Endodermal cell (in vitro differentiated cells): ENCODE data around the gene GPR68. TPM values are rescaled to one million over a fixed set of nuclear protein-coding genes. Genes with fewer than 3 reads are reported as not detected.

Source experiments
- DNase-seq: peaks from one replicate; pipeline ENCODE4 v3.0.0-alpha.2; 2017
- H3K27ac ChIP-seq: 2 replicates; pipeline ENCODE4 v1.5.1; 2013; ENCODE audit warnings: mild to moderate bottlenecking, low read depth, low read length, moderate library complexity
- H3K27me3 ChIP-seq: 2 replicates; pipeline ENCODE4 v1.6.1; 2013; ENCODE audit warnings: mild to moderate bottlenecking, low read length, moderate library complexity; ENCODE audit not compliant: insufficient read depth, control insufficient read depth, poor library complexity, severe bottlenecking
- H3K36me3 ChIP-seq: 2 replicates; pipeline ENCODE4 v1.7.0; 2013; ENCODE audit warnings: mild to moderate bottlenecking, low read length, moderate library complexity; ENCODE audit not compliant: control insufficient read depth, insufficient read depth
- H3K4me1 ChIP-seq: one replicate; pipeline ENCODE4 v1.7.0; 2013; ENCODE audit warnings: low read length; ENCODE audit not compliant: control insufficient read depth, insufficient read depth
- H3K4me3 ChIP-seq: 2 replicates; pipeline ENCODE4 v1.5.1; 2013; ENCODE audit warnings: mild to moderate bottlenecking, low read length, moderate library complexity
- H3K9ac ChIP-seq: 2 replicates; pipeline ENCODE4 v1.6.1; 2013; ENCODE audit warnings: mild to moderate bottlenecking, low read length, moderate library complexity; ENCODE audit not compliant: poor library complexity, severe bottlenecking; ENCODE audit errors: extremely low read depth
- H3K9me3 ChIP-seq: 2 replicates; pipeline ENCODE4 v1.6.1; 2013; ENCODE audit warnings: mild to moderate bottlenecking, low read length, moderate library complexity; ENCODE audit not compliant: control insufficient read depth
- H3K27ac Mint-ChIP-seq: 2 replicates; pipeline ENCODE4 v1.8.0; 2020; ENCODE audit warnings: mixed read lengths
- H3K27me3 Mint-ChIP-seq: 2 replicates; pipeline ENCODE4 v1.8.0; 2021; ENCODE audit warnings: mild to moderate bottlenecking, mixed read lengths; ENCODE audit not compliant: insufficient read depth
- H3K36me3 Mint-ChIP-seq: 2 replicates; pipeline ENCODE4 v1.8.0; 2020; ENCODE audit warnings: low read depth, mixed read lengths
- H3K4me1 Mint-ChIP-seq: 2 replicates; pipeline ENCODE4 v1.8.0; 2020; ENCODE audit warnings: mixed read lengths
- H3K4me3 Mint-ChIP-seq: 2 replicates; pipeline ENCODE4 v1.8.0; 2020; ENCODE audit warnings: mild to moderate bottlenecking, moderate library complexity, mixed read lengths
- H3K9me3 Mint-ChIP-seq: 2 replicates; pipeline ENCODE4 v1.8.0; 2020; ENCODE audit warnings: mild to moderate bottlenecking, mixed read lengths
- CTCF ChIP-seq: fragments of 200-600 bp; sonication (generic); conservative IDR thresholded peaks from 2 replicates; pipeline ENCODE4 v1.5.0; 2021; ENCODE audit warnings: antibody characterized with exemption, mild to moderate bottlenecking
- WGBS, 2 experiments: methylation state at CpG; one replicate each; pipeline versions ENCODE4 v1.1.5 to v1.1.7; 2013; ENCODE audit warnings: missing lambda C conversion rate in 2 of 2, mixed read lengths in 1 of 2; ENCODE audit not compliant: insufficient coverage in 1 of 2, insufficient read length in 1 of 2; 5-methylcytosine and 5-hydroxymethylcytosine counted together
- total RNA-seq, 2 donors: library from RNA; stranded (reverse); fragmentation: NEBNext Ultra II Directional in 1 of 2; extraction: Animal tissue kit (Norgen Biotek cat#: 25700) in 1 of 2; gene quantifications; 2 replicates in 1 of 2; 3 replicates in 1 of 2; pipeline ENCODE4 v1.2.1, GENCODE V29; 2021

Gene GPR68
- total RNA-seq, 2 donors from 2014 or later: 0.38 to 0.44 TPM

- Mint-ChIP-seq H3K9me3 (no peaks in the 10 kb centered on the region), H3K4me3 (no peak overlapping the region), H3K27ac (peak overlapping the region; percentile 35), H3K27me3 (no peaks in the 10 kb centered on the region), H3K36me3 (peaks cover 50% of the 10 kb centered on the region), H3K4me1 (peaks cover 5% of the 10 kb centered on the region)
- H3K4me3 ChIP-seq: no peak overlapping the region
- no peak overlapping the region for H3K9ac ChIP-seq
- no peak overlapping the region for H3K27ac ChIP-seq
- no peak for DNase-seq
- peaks cover 54% of the 10 kb centered on the region for H3K36me3 ChIP-seq
- H3K27me3 ChIP-seq: no peaks in the 10 kb centered on the region
- no peak for TF ChIP-seq CTCF
- no peaks in the 10 kb centered on the region for H3K9me3 ChIP-seq
- 89 to 96% methylated on average over 6 to 14 of the region's 14 CpGs for WGBS, 2 experiments
- H3K4me1 ChIP-seq: no peaks in the 10 kb centered on the region
These were observed 38.6 kb upstream of the GPR68 start for GRCh38 chr14:91282954-91283645.

- 94 to 95% methylated on average over 5 to 9 of the region's 9 CpGs for WGBS, 2 experiments
- no peak for DNase-seq
- Mint-ChIP-seq H3K27ac (no peak overlapping the region), H3K9me3 (no peaks in the 10 kb centered on the region), H3K4me1 (no peaks in the 10 kb centered on the region), H3K27me3 (no peaks in the 10 kb centered on the region), H3K4me3 (no peak overlapping the region), H3K36me3 (peaks cover 62% of the 10 kb centered on the region)
- H3K27me3 ChIP-seq: no peaks in the 10 kb centered on the region
- H3K4me3 ChIP-seq: no peak overlapping the region
- no peak overlapping the region for H3K9ac ChIP-seq
- no peaks in the 10 kb centered on the region for H3K9me3 ChIP-seq
- H3K4me1 ChIP-seq: no peaks in the 10 kb centered on the region
- TF ChIP-seq CTCF: no peak
- H3K27ac ChIP-seq: no peak overlapping the region
- peaks cover 64% of the 10 kb centered on the region for H3K36me3 ChIP-seq
These were observed 36.8 kb upstream of the GPR68 start for GRCh38 chr14:91281346-91281745.

- peaks cover 65% of the 10 kb centered on the region for H3K36me3 Mint-ChIP-seq
- WGBS, 2 experiments: 94 to 100% methylated on average over 3 to 5 of the region's 5 CpGs
- no peaks in the 10 kb centered on the region for H3K9me3 Mint-ChIP-seq
- Histone ChIP-seq H3K27me3 (no peaks in the 10 kb centered on the region), H3K27ac (no peak overlapping the region), H3K4me3 (no peak overlapping the region), H3K36me3 (peaks cover 59% of the 10 kb centered on the region), H3K9ac (no peak overlapping the region), H3K9me3 (no peaks in the 10 kb centered on the region), H3K4me1 (no peaks in the 10 kb centered on the region)
- TF ChIP-seq CTCF: no peak
- no peaks in the 10 kb centered on the region for H3K4me1 Mint-ChIP-seq
- no peaks in the 10 kb centered on the region for H3K27me3 Mint-ChIP-seq
- DNase-seq: no peak
- no peak overlapping the region for H3K27ac Mint-ChIP-seq
- no peak overlapping the region for H3K4me3 Mint-ChIP-seq
These were observed 35.6 kb upstream of the GPR68 start for GRCh38 chr14:91280129-91280528.
